Stimulated activated CD4-positive, alpha-beta T cell treated with anti-CD3 and anti-CD28 coated beads, Interleukin-12 subunit alpha, Interleukin-12 subunit beta, amount 100 ng/mL, for 4 hours (primary cell): ENCODE measurements around the gene SLC39A7.
A peak's percentile ranks its signal among the peaks of the same experiment; 100 is the strongest.

ENCODE experiments used
- DNase-seq: peaks from one replicate; pipeline ENCODE4 v3.0.0-alpha.2; 2020

The SLC39A7 gene

GRCh38 chr6:33243476-33243875 lies 42.8 kb downstream of the SLC39A7 start:
- no peak for DNase-seq

GRCh38 chr6:33247977-33248642 lies 47.4 kb downstream of the SLC39A7 start:
- DNase-seq, result peak; percentile 91

GRCh38 chr6:33248643-33248931 lies 47.9 kb downstream of the SLC39A7 start:
- no peak for DNase-seq

GRCh38 chr6:33248932-33249731 lies 48.5 kb downstream of the SLC39A7 start:
- peak; percentile 88 for DNase-seq

- DNase-seq, result no peak
These were observed 49.3 kb downstream of the SLC39A7 start for GRCh38 chr6:33249732-33250630.

GRCh38 chr6:33250731-33251130 lies 50.1 kb downstream of the SLC39A7 start:
- DNase-seq, result no peak

- DNase-seq, result no peak
These were observed 50.8 kb downstream of the SLC39A7 start for GRCh38 chr6:33251395-33252012.

GRCh38 chr6:33252759-33253158 lies 52.1 kb downstream of the SLC39A7 start:
- no peak for DNase-seq
